Gastroesophageal sphincter (tissue), 4 donors: ENCODE results near the gene MRPS30. TPM values are rescaled to one million over a fixed set of nuclear protein-coding genes. Genes with fewer than 3 reads are reported as not detected.

Experiments
- ATAC-seq: fragments of 150-250 bp; one replicate; pipeline ENCODE4 v1.9.1; 2016; ENCODE audit warnings: mild to moderate bottlenecking, moderate library complexity
- H3K27ac ChIP-seq, 4 donors: fragments of 200-600 bp; sonication (generic) in 3 of 4; 1 replicate in 3 of 4; 2 replicates in 1 of 4; pipeline ENCODE4 v1.5.1; 2016 to 2019
- H3K27me3 ChIP-seq: fragments of 200-600 bp; sonication (generic); one replicate; pipeline ENCODE4 v1.5.1; 2019
- H3K36me3 ChIP-seq, 2 donors: fragments of 200-600 bp; sonication (generic); one replicate each; pipeline ENCODE4 v1.5.1; 2019; ENCODE audit warnings: control low read depth in 1 of 2
- H3K4me1 ChIP-seq, 3 donors: fragments of 200-600 bp; sonication (generic); 1 replicate in 2 of 3; 2 replicates in 1 of 3; pipeline ENCODE4 v1.5.1; 2016 to 2019; ENCODE audit warnings: control low read depth in 2 of 3
- H3K4me3 ChIP-seq, 2 donors: fragments of 200-600 bp; sonication (generic); one replicate each; pipeline ENCODE4 v1.5.1; 2019; ENCODE audit warnings: mild to moderate bottlenecking in 1 of 2, moderate library complexity in 1 of 2
- H3K9me3 ChIP-seq, 3 donors: fragments of 200-600 bp; sonication (generic); one replicate each; pipeline ENCODE4 v1.5.1; 2017 to 2019; ENCODE audit warnings: control low read depth in 2 of 3
- EP300 ChIP-seq: sonication (generic); formaldehyde crosslinking; IDR thresholded peaks from one replicate; pipeline ENCODE4 v1.6.1; 2017; ENCODE audit warnings: antibody characterized with exemption, mild to moderate bottlenecking
- POLR2A ChIP-seq, 2 donors: fragments of 450-650 bp; IDR thresholded peaks; one replicate each; pipeline ENCODE4 v1.6.1; 2017; ENCODE audit warnings: antibody characterized with exemption in 2 of 2, mild to moderate bottlenecking in 2 of 2, moderate library complexity in 1 of 2
- POLR2AphosphoS5 ChIP-seq: sonication (generic); formaldehyde crosslinking; IDR thresholded peaks from one replicate; pipeline ENCODE4 v1.6.1; 2017; ENCODE audit warnings: antibody characterized with exemption
- WGBS, 2 donors: methylation state at CpG; one replicate each; pipeline ENCODE4 v1.1.5; 2018; ENCODE audit warnings: low coverage in 1 of 2; 5-methylcytosine and 5-hydroxymethylcytosine counted together
- total RNA-seq, 4 donors: library from RNA; depleted of rRNA; stranded (reverse); fragments of >200 nt; gene quantifications; one replicate each; pipeline ENCODE4 v1.1.0, GENCODE V29; 2016
- TF ChIP-seq, protein P1 (sequence below), 4 experiments: fragments of 200-600 bp in 2 of 4; fragments of 450-650 bp in 2 of 4; sonication (generic) in 1 of 4; IDR thresholded peaks; one replicate each; pipeline ENCODE4 v1.5.1; 2017 to 2019; ENCODE audit warnings: antibody characterized with exemption in 4 of 4, mild to moderate bottlenecking in 2 of 4, moderate library complexity in 2 of 4

The MRPS30 gene
- total RNA-seq, 4 donors from 2014 or later = 43.8 to 63.8 (median 58.6) TPM

GRCh38 chr5:44794371-44794770 lies 14.4 kb upstream of the MRPS30 start:
- Histone ChIP-seq H3K27me3 (no peaks in the 10 kb centered on the region), H3K4me3 (no peak overlapping the region), H3K36me3 (peaks cover 0 to 14% of the 10 kb centered on the region in 2 donors), H3K4me1 (no peaks in the 10 kb centered on the region), H3K27ac (no peak overlapping the region), H3K9me3 (peaks cover 0 to 25% (median 0%) of the 10 kb centered on the region in 3 donors)
- TF ChIP-seq POLR2AphosphoS5 (no peak), EP300 (no peak), POLR2A (IDR thresholded peaks at IDR 0.05) (no peak)
- WGBS, 2 donors = 100% methylated on average over 1 of the region's 1 CpG
- ATAC-seq = no peak

GRCh38 chr5:44795496-44795895 lies 13.3 kb upstream of the MRPS30 start:
- H3K4me1 ChIP-seq = no peaks in the 10 kb centered on the region
- no peak overlapping the region for H3K4me3 ChIP-seq
- peaks cover 0 to 25% (median 0%) of the 10 kb centered on the region in 3 donors for H3K9me3 ChIP-seq
- 95 to 100% methylated on average over 3 to 4 of the region's 4 CpGs for WGBS, 2 donors
- H3K27ac ChIP-seq = no peak overlapping the region
- no peak for ATAC-seq
- no peaks in the 10 kb centered on the region for H3K27me3 ChIP-seq
- peaks cover 0 to 14% of the 10 kb centered on the region in 2 donors for H3K36me3 ChIP-seq
- TF ChIP-seq, protein P1, sequence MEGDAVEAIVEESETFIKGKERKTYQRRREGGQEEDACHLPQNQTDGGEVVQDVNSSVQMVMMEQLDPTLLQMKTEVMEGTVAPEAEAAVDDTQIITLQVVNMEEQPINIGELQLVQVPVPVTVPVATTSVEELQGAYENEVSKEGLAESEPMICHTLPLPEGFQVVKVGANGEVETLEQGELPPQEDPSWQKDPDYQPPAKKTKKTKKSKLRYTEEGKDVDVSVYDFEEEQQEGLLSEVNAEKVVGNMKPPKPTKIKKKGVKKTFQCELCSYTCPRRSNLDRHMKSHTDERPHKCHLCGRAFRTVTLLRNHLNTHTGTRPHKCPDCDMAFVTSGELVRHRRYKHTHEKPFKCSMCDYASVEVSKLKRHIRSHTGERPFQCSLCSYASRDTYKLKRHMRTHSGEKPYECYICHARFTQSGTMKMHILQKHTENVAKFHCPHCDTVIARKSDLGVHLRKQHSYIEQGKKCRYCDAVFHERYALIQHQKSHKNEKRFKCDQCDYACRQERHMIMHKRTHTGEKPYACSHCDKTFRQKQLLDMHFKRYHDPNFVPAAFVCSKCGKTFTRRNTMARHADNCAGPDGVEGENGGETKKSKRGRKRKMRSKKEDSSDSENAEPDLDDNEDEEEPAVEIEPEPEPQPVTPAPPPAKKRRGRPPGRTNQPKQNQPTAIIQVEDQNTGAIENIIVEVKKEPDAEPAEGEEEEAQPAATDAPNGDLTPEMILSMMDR (IDR thresholded peaks at IDR 0.05) = no peak
- TF ChIP-seq POLR2AphosphoS5 (no peak), POLR2A (IDR thresholded peaks at IDR 0.05) (no peak)

DNA sequence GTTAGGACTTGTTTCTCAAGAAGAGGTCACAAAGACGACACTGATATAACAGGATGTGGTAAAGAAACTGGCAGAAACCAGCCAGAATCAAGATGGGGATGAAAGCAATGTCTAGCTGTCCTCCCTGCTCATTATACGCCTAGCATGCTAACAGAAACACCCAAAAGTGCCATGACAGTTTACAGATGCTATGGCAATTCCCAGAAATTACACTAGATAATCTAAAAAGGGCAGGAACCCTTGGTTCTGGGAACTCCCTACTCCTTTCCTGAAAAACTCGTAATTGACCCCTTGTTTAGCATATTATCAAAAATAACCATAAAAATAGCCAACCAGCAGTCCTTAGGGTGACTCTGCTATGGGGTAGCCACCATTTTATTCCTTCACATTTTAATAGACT lies 10.9 kb upstream of the MRPS30 start:
- no peak overlapping the region for H3K27ac ChIP-seq
- no peaks in the 10 kb centered on the region for H3K27me3 ChIP-seq
- H3K4me3 ChIP-seq = no peak overlapping the region
- TF ChIP-seq, protein P1 (IDR thresholded peaks at IDR 0.05) = no peak
- no peak for TF ChIP-seq POLR2AphosphoS5
- WGBS, 2 donors = 81 to 88% methylated on average over 2 to 3 of the region's 3 CpGs
- no peaks in the 10 kb centered on the region for H3K4me1 ChIP-seq
- H3K36me3 ChIP-seq = peaks cover 0 to 11% of the 10 kb centered on the region in 2 donors
- H3K9me3 ChIP-seq = peaks cover 0 to 17% (median 0%) of the 10 kb centered on the region in 3 donors
- ATAC-seq = no peak

- ATAC-seq = no peak
- no peaks in the 10 kb centered on the region for H3K36me3 ChIP-seq
- H3K27ac ChIP-seq = no peak overlapping the region
Measured at GRCh38 chr5:44801992-44802391, 6.8 kb upstream of the MRPS30 start.

GRCh38 chr5:44806608-44807007 lies 2.1 kb upstream of the MRPS30 start:
- Histone ChIP-seq H3K27me3 (no peaks in the 10 kb centered on the region), H3K9me3 (no peaks in the 10 kb centered on the region), H3K4me1 (peaks cover 4 to 29% (median 8%) of the 10 kb centered on the region in 3 donors), H3K36me3 (peaks cover 0 to 6% of the 10 kb centered on the region in 2 donors), H3K4me3 (no peak overlapping the region), H3K27ac (no peak overlapping the region)
- 89 to 94% methylated on average over 2 of the region's 2 CpGs for WGBS, 2 donors
- no peak for ATAC-seq
- TF ChIP-seq, protein P1 (IDR thresholded peaks at IDR 0.05) = no peak
- TF ChIP-seq POLR2AphosphoS5 (no peak), EP300 (no peak), POLR2A (IDR thresholded peaks at IDR 0.05) (no peak)

More at GRCh38 chr5:44801992-44802391, 6.8 kb upstream of the MRPS30 start:
- Histone ChIP-seq H3K9me3 (no peaks in the 10 kb centered on the region), H3K4me1 (no peaks in the 10 kb centered on the region), H3K4me3 (no peak overlapping the region), H3K27me3 (no peaks in the 10 kb centered on the region)
- WGBS, 2 donors = 91 to 100% methylated on average over 1 of the region's 1 CpG
- no peak for TF ChIP-seq POLR2AphosphoS5
- TF ChIP-seq, protein P1 (IDR thresholded peaks at IDR 0.05) = no peak
- TF ChIP-seq POLR2A (IDR thresholded peaks at IDR 0.05) = no peak
- TF ChIP-seq EP300 = no peak
